T-cell (primary cell): ENCODE data around the gene BRD4. TPM values are rescaled to one million over a fixed set of nuclear protein-coding genes. Genes with fewer than 3 reads are reported as not detected.

ENCODE experiments used
- ATAC-seq, 4 experiments: fragments of 200-7000 bp in 3 of 4; fragments of 150-1000 bp in 1 of 4; cut with Tn5 transposase; replicated peaks in 1 of 4; 1 replicate in 3 of 4; 2 replicates in 1 of 4; pipeline ENCODE4 v1.10.0; 2021; ENCODE audit warnings: moderate library complexity in 3 of 4, mild to moderate bottlenecking in 2 of 4, moderate number of reproducible peaks in 1 of 4
- CTCF ChIA-PET, 2 donors: fragments of 300-600 bp; sonication (Branson Sonifier 250); formaldehyde crosslinking; loops; one replicate each; lab custom pipeline; 2022; ENCODE audit warnings: antibody characterized with exemption in 2 of 2; lab: Charles Lee
- POLR2A ChIA-PET, 2 donors: fragments of 300-600 bp; sonication (Branson Sonifier 250); formaldehyde crosslinking; loops; one replicate each; lab custom pipeline; 2022; ENCODE audit warnings: antibody characterized with exemption in 2 of 2; lab: Charles Lee
- DNase-seq, 35 experiments: peaks; one replicate each; pipeline versions ENCODE4 v3.0.0 to v3.0.0-alpha.2; 2013 to 2023
- H3K27ac ChIP-seq: one replicate; pipeline ENCODE4 v1.5.1; 2013; ENCODE audit warnings: low read length
- H3K27me3 ChIP-seq, 2 experiments: replicated peaks in 1 of 2; 1 replicate in 1 of 2; 2 replicates in 1 of 2; pipeline versions ENCODE4 v1.6.1 to v1.7.0; 2013; ENCODE audit warnings: low read length in 1 of 2, mixed read lengths in 1 of 2; ENCODE audit not compliant: control insufficient read depth in 2 of 2, insufficient read depth in 2 of 2; ENCODE audit errors: extremely low read depth in 1 of 2
- H3K36me3 ChIP-seq, 2 donors: 1 replicate in 1 of 2; 2 replicates in 1 of 2; pipeline versions ENCODE4 v1.6.1 to v1.7.0; 2013; ENCODE audit warnings: low read length in 1 of 2; ENCODE audit not compliant: control insufficient read depth in 2 of 2, insufficient read depth in 1 of 2; ENCODE audit errors: extremely low read depth in 1 of 2
- H3K4me1 ChIP-seq, 2 experiments: 1 replicate in 1 of 2; 2 replicates in 1 of 2; pipeline versions ENCODE4 v1.6.1 to v1.7.0; 2013; ENCODE audit warnings: low read length in 2 of 2, mixed read lengths in 1 of 2; ENCODE audit not compliant: insufficient read depth in 2 of 2, control insufficient read depth in 1 of 2; ENCODE audit errors: extremely low read depth in 1 of 2
- H3K4me3 ChIP-seq, 2 donors: 1 replicate in 1 of 2; 2 replicates in 1 of 2; pipeline versions ENCODE4 v1.5.1 to v1.7.0; 2013; ENCODE audit warnings: mild to moderate bottlenecking in 2 of 2, low read length in 1 of 2, moderate library complexity in 1 of 2; ENCODE audit not compliant: control insufficient read depth in 1 of 2; ENCODE audit errors: extremely low read depth in 1 of 2
- H3K9me3 ChIP-seq: 2 replicates; pipeline ENCODE4 v1.7.0; 2013
- H3K27ac Mint-ChIP-seq, 2 donors: one replicate each; pipeline ENCODE4 v1.8.0; 2020 to 2021; ENCODE audit warnings: mild to moderate bottlenecking in 2 of 2, mixed read lengths in 2 of 2
- H3K27me3 Mint-ChIP-seq, 2 donors: one replicate each; pipeline ENCODE4 v1.8.0; 2021 to 2022; ENCODE audit warnings: mixed read lengths in 2 of 2
- H3K36me3 Mint-ChIP-seq: one replicate; pipeline ENCODE4 v1.8.0; 2021; ENCODE audit warnings: mixed read lengths
- H3K4me1 Mint-ChIP-seq, 3 donors: one replicate each; pipeline ENCODE4 v1.8.0; 2020 to 2022; ENCODE audit warnings: mixed read lengths in 3 of 3, mild to moderate bottlenecking in 1 of 3
- H3K4me3 Mint-ChIP-seq, 3 donors: one replicate each; pipeline ENCODE4 v1.8.0; 2020 to 2022; ENCODE audit warnings: mild to moderate bottlenecking in 3 of 3, mixed read lengths in 3 of 3, moderate library complexity in 3 of 3
- H3K9me3 Mint-ChIP-seq, 3 donors: one replicate each; pipeline ENCODE4 v1.8.0; 2020 to 2022; ENCODE audit warnings: mixed read lengths in 3 of 3
- WGBS: methylation state at CpG from one replicate; pipeline ENCODE4 v1.1.5; 2013; ENCODE audit warnings: missing lambda C conversion rate; ENCODE audit not compliant: insufficient coverage; 5-methylcytosine and 5-hydroxymethylcytosine counted together
- total RNA-seq, 35 experiments: library from RNA in 6 of 35; stranded (reverse) in 6 of 35; fragments of 120-200 nt in 1 of 35; gene quantifications; one replicate each; pipeline versions ENCODE4 v1.2.1 to v1.2.4 and lab custom pipeline; 2013 to 2026

Gene BRD4
- total RNA-seq, 5 donors from 2014 or later (not counting 1 experiment from before 2014, with no cell fraction given), result 115 to 154 (median 139) TPM

- H3K27ac ChIP-seq, result no peak overlapping the region
- no peaks in the 10 kb centered on the region for H3K27me3 Mint-ChIP-seq
- WGBS, result no CpG with 5 or more reads among the region's 15 CpGs
- DNase-seq, result no peak
- H3K4me3 Mint-ChIP-seq, result no peak overlapping the region
- H3K4me1 ChIP-seq, result peaks cover 0 to 3% of the 10 kb centered on the region in 2 experiments
- CTCF ChIA-PET, result interaction anchor here in 1 of 2 donors (0.5 to 0.6 kb wide), 2 partner anchors 74 to 134 kb away, joined by 3 to 16 read pairs; no protein-coding TSS in a partner anchor
- H3K9me3 ChIP-seq, result no peaks in the 10 kb centered on the region
- no peak for ATAC-seq
- peaks cover 49 to 91% of the 10 kb centered on the region in 2 donors for H3K36me3 ChIP-seq
- no peak overlapping the region for H3K4me3 ChIP-seq
- H3K4me1 Mint-ChIP-seq, result peaks cover 0 to 8% (median 0%) of the 10 kb centered on the region in 3 donors
- H3K27me3 ChIP-seq, result no peaks in the 10 kb centered on the region
- no peak overlapping the region for H3K27ac Mint-ChIP-seq
- POLR2A ChIA-PET, result no interaction called here
- no peaks in the 10 kb centered on the region for H3K9me3 Mint-ChIP-seq
- H3K36me3 Mint-ChIP-seq, result peaks cover 51% of the 10 kb centered on the region
Measured at GRCh38 chr19:15249972-15250639, 82.2 kb downstream of the BRD4 start.

GRCh38 chr19:15249528-15249874 is 82.8 kb downstream of the BRD4 start:
- H3K4me1 Mint-ChIP-seq, result peaks cover 0 to 8% (median 0%) of the 10 kb centered on the region in 3 donors
- no peak overlapping the region for H3K27ac Mint-ChIP-seq

GRCh38 chr19:15248648-15249527 is 83.5 kb downstream of the BRD4 start:
- H3K9me3 ChIP-seq, result no peaks in the 10 kb centered on the region
- no peak overlapping the region for H3K4me3 ChIP-seq
- Mint-ChIP-seq H3K4me1 (peaks cover 0 to 8% (median 0%) of the 10 kb centered on the region in 3 donors), H3K27me3 (no peaks in the 10 kb centered on the region), H3K4me3 (no peak overlapping the region), H3K27ac (no peak overlapping the region), H3K9me3 (no peaks in the 10 kb centered on the region), H3K36me3 (peaks cover 49% of the 10 kb centered on the region)
- ChIA-PET POLR2A (no interaction called here), CTCF (no interaction called here)
- H3K36me3 ChIP-seq, result peaks cover 40 to 90% of the 10 kb centered on the region in 2 donors
- H3K4me1 ChIP-seq, result peaks cover 0 to 3% of the 10 kb centered on the region in 2 experiments
- 93% methylated on average over 16 of the region's 19 CpGs for WGBS
- H3K27me3 ChIP-seq, result no peaks in the 10 kb centered on the region
- ATAC-seq (no peak), DNase-seq (no peak)
- H3K27ac ChIP-seq, result no peak overlapping the region

More at GRCh38 chr19:15249528-15249874, 82.8 kb downstream of the BRD4 start:
- ChIA-PET CTCF (interaction anchor here in 1 of 2 donors (0.6 kb wide), 1 partner anchor 134 kb away, joined by 3 read pairs; no protein-coding TSS in a partner anchor), POLR2A (no interaction called here)
- no peaks in the 10 kb centered on the region for H3K27me3 ChIP-seq
- no peak for DNase-seq
- peaks cover 0 to 3% of the 10 kb centered on the region in 2 experiments for H3K4me1 ChIP-seq
- no peak for ATAC-seq
- WGBS, result 92% methylated on average over 5 of the region's 6 CpGs
- no peak overlapping the region for H3K4me3 ChIP-seq
- H3K9me3 Mint-ChIP-seq, result no peaks in the 10 kb centered on the region
- H3K27ac ChIP-seq, result no peak overlapping the region
- no peaks in the 10 kb centered on the region for H3K9me3 ChIP-seq
- no peaks in the 10 kb centered on the region for H3K27me3 Mint-ChIP-seq
- H3K4me3 Mint-ChIP-seq, result no peak overlapping the region
- peaks cover 53% of the 10 kb centered on the region for H3K36me3 Mint-ChIP-seq
- H3K36me3 ChIP-seq, result peaks cover 46 to 91% of the 10 kb centered on the region in 2 donors

GRCh38 chr19:15248106-15248505 is 84.2 kb downstream of the BRD4 start:
- Mint-ChIP-seq H3K36me3 (peaks cover 47% of the 10 kb centered on the region), H3K4me3 (no peak overlapping the region), H3K27me3 (no peaks in the 10 kb centered on the region), H3K9me3 (no peaks in the 10 kb centered on the region), H3K4me1 (peaks cover 0 to 8% (median 0%) of the 10 kb centered on the region in 3 donors), H3K27ac (no peak overlapping the region)
- H3K4me1 ChIP-seq, result peaks cover 0 to 3% of the 10 kb centered on the region in 2 experiments
- DNase-seq, result no peak
- ChIA-PET CTCF (no interaction called here), POLR2A (no interaction called here)
- H3K4me3 ChIP-seq, result no peak overlapping the region
- H3K9me3 ChIP-seq, result no peaks in the 10 kb centered on the region
- H3K27ac ChIP-seq, result no peak overlapping the region
- H3K36me3 ChIP-seq, result peaks cover 32 to 90% of the 10 kb centered on the region in 2 donors
- no peaks in the 10 kb centered on the region for H3K27me3 ChIP-seq
- 87% methylated on average over 3 of the region's 5 CpGs for WGBS
- no peak for ATAC-seq

- Histone ChIP-seq H3K27me3 (no peaks in the 10 kb centered on the region), H3K9me3 (no peaks in the 10 kb centered on the region), H3K36me3 (peaks cover 25 to 86% of the 10 kb centered on the region in 2 donors), H3K27ac (no peak overlapping the region), H3K4me3 (no peak overlapping the region), H3K4me1 (peaks cover 0 to 3% of the 10 kb centered on the region in 2 experiments)
- DNase-seq, result no peak
- H3K4me1 Mint-ChIP-seq, result peaks cover 0 to 8% (median 0%) of the 10 kb centered on the region in 3 donors
- H3K4me3 Mint-ChIP-seq, result no peak overlapping the region
- H3K27me3 Mint-ChIP-seq, result no peaks in the 10 kb centered on the region
- CTCF ChIA-PET, result no interaction called here
- ATAC-seq, result no peak
- peaks cover 43% of the 10 kb centered on the region for H3K36me3 Mint-ChIP-seq
- WGBS, result 88% methylated on average over 16 of the region's 20 CpGs
- no peak overlapping the region for H3K27ac Mint-ChIP-seq
- H3K9me3 Mint-ChIP-seq, result no peaks in the 10 kb centered on the region
- POLR2A ChIA-PET, result no interaction called here
Measured at GRCh38 chr19:15247107-15248014, 85.0 kb downstream of the BRD4 start.

- Mint-ChIP-seq H3K4me1 (peaks cover 0 to 8% (median 0%) of the 10 kb centered on the region in 3 donors), H3K36me3 (peaks cover 38% of the 10 kb centered on the region)
- POLR2A ChIA-PET, result no interaction called here
Measured at GRCh38 chr19:15246198-15246481, 86.2 kb downstream of the BRD4 start.

More at GRCh38 chr19:15246198-15246481, 86.2 kb downstream of the BRD4 start:
- Histone ChIP-seq H3K27ac (no peak overlapping the region), H3K4me3 (no peak overlapping the region), H3K4me1 (peaks cover 0 to 3% of the 10 kb centered on the region in 2 experiments), H3K27me3 (no peaks in the 10 kb centered on the region), H3K9me3 (no peaks in the 10 kb centered on the region), H3K36me3 (peaks cover 22 to 85% of the 10 kb centered on the region in 2 donors)
- no peak overlapping the region for H3K4me3 Mint-ChIP-seq
- DNase-seq (no peak), ATAC-seq (no peak)
- no peaks in the 10 kb centered on the region for H3K9me3 Mint-ChIP-seq
- no peaks in the 10 kb centered on the region for H3K27me3 Mint-ChIP-seq
- 93% methylated on average over 5 of the region's 5 CpGs for WGBS
- CTCF ChIA-PET, result no interaction called here
- no peak overlapping the region for H3K27ac Mint-ChIP-seq
